CD4-positive, alpha-beta T cell treated with Interleukin-10 for 1 hour (primary cell): ENCODE data around the gene TEKTIP1.
"Not testable (repeated sequence)": the region's sequence is repeated elsewhere in the genome, so short reads cannot be mapped to it uniquely, and the experiment has no call there.

Experiments
- DNase-seq: peaks from one replicate; pipeline ENCODE4 v3.0.0-alpha.2; 2020

The TEKTIP1 gene

GRCh38 chr19:3563709-3564524 lies 24.9 kb downstream of the TEKTIP1 start:
- DNase-seq: no peak

- DNase-seq: no peak
Observed at GRCh38 chr19:3565139-3565538, 26.2 kb downstream of the TEKTIP1 start.

- DNase-seq: not testable (repeated sequence)
Observed at GRCh38 chr19:3570042-3570441, 31.1 kb downstream of the TEKTIP1 start.

DNA sequence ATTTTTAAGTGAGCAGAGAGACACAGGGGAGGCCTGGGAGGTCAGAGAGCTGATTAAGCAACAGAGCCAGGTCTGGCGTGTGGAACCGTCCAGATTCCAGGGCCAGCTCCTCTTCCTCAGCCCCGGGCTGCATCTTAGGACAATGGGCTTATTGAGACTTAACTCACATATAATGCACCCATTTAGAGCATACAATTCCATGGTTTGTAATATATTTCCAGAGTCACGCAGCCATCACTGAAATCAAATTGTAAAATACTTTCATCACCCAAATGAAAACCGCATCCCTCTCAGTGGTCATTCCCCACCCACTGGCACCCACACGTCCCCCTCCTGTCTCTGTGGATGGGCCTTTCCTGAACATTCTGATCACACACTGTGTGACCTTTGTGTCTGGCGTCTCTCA lies 31.6 kb downstream of the TEKTIP1 start:
- no peak for DNase-seq

DNA sequence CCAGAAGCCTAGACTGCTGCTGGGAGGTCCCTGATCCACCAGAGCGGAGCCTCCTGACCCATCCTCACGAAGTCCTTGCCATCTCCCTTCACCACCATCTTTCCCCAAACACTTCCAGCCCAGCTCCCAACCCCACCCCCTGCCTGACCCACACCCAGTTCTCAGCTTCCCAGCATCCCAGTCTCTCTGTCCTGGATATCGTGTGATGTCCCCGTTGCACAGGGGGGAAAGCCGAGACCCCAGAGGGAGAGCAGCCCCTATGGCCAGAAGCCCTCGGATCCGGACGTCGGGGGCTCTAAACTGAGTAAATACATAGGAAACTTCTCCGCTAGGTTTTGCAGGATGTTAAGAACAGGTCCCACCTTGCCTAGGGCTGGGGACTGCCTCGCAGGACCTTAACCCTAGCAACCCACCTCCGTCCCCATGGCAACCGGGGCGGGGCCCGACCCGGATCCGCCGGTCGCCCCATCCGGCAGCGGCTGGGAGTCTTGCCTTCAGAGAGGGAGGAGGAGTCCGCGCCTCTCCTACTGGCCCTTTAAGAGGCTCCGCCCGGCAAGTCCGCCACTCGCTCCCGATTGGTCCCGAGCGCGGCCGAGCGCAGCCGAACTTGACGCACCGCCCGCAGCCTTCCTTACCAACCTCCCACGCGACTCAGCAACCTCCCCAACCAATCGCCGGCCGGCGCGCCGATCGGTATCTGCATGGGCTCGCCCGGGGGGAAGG lies 33.3 kb downstream of the TEKTIP1 start:
- peak; percentile 99 for DNase-seq

DNA sequence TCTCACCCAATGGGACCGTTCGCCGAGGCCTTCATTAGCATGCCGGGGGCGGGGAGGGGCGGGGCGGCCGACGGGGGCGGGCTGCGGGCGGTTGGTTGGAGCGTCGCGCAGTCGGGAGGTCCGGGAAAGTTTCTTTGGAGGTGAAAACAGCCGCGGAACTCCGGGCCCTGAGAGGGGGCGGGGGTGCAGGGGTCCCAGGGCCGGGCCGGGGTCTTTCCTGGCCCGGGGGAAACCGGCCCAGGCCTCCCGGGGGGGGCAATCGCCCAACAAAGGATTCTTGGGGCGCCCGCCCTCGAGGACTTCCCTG lies 33.8 kb downstream of the TEKTIP1 start, which contains the start of gene HMG20B:
TSS of gene HMG20B (plus strand) at position 90 of the 307 bp plus-strand sequence. CDS start 366 bp downstream, outside the sequence.
- no peak for DNase-seq

- DNase-seq: no peak
Observed at GRCh38 chr19:3573162-3573857, 34.3 kb downstream of the TEKTIP1 start.

DNA sequence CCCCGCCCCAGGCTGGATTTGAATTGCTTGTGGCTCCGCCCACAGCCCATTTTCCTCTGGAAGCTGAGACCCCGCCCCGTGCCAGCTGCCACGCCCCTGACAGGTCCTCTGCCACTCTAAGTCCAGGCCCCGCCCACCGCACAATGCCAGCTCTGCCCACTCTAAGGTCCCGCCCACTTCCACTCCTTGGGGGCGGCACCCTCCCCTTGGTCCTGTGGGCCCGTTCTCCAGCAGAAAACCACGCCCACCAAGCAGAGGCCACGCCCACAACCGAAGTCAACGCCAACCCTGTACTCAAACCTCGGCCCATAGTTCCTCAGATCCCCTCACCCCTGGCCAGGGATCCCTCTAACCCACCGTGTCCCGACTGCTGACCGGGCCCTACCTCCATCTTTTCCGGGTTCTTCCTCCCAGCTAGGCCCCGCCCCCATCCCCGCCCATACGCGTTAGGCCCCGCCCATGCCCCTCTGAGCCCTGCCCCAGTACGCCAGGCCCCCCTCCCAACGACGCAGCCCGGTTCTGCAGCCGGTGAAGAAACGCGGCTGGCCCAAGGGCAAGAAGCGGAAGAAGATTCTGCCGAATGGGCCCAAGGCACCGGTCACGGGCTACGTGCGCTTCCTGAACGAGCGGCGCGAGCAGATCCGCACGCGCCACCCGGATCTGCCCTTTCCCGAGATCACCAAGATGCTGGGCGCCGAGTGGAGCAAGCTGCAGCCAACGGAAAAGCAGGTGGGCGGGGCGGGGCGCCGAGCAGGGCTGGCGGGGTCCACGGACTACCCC lies 35.1 kb downstream of the TEKTIP1 start:
- peak; percentile 88 for DNase-seq

GRCh38 chr19:3575260-3575741 lies 36.3 kb downstream of the TEKTIP1 start:
- peak; percentile 31 for DNase-seq

- no peak for DNase-seq
Observed at GRCh38 chr19:3575949-3576673, 37.1 kb downstream of the TEKTIP1 start.

DNA sequence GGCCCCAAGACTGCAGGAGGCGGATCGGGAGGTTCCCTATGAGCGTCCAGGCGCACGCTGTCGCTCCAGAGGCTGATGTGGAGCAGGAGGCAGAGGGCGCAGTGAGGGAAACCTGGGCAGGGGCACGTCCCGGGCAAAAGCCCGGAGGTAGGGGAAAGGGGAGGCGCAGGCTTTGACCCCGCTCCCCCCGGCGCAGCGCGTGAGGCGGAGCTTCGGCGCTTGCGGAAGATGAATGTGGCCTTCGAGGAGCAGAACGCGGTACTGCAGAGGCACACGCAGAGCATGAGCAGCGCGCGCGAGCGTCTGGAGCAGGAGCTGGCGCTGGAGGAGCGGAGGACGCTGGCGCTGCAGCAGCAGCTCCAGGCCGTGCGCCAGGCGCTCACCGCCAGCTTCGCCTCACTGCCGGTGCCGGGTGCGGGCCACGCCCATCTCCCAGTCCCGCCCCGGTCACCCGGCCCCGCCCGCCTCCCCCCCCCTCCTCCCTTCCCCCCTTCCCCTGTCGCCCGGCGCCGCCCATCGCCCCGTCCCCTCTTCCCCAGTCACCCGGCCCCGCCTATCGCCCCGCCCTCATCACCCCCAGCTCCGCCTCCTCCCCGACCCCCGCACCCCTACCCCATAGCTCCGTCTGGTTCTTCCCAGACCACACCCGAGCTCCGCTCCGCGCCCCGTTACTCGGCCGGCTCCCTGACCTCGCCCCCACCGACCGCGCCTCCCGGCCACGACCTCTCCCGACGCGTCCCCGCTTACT lies 37.9 kb downstream of the TEKTIP1 start:
- no peak for DNase-seq

GRCh38 chr19:3577723-3578344 lies 38.9 kb downstream of the TEKTIP1 start:
- no peak for DNase-seq

- no peak for DNase-seq
Observed at GRCh38 chr19:3578390-3578789, 39.4 kb downstream of the TEKTIP1 start.

DNA sequence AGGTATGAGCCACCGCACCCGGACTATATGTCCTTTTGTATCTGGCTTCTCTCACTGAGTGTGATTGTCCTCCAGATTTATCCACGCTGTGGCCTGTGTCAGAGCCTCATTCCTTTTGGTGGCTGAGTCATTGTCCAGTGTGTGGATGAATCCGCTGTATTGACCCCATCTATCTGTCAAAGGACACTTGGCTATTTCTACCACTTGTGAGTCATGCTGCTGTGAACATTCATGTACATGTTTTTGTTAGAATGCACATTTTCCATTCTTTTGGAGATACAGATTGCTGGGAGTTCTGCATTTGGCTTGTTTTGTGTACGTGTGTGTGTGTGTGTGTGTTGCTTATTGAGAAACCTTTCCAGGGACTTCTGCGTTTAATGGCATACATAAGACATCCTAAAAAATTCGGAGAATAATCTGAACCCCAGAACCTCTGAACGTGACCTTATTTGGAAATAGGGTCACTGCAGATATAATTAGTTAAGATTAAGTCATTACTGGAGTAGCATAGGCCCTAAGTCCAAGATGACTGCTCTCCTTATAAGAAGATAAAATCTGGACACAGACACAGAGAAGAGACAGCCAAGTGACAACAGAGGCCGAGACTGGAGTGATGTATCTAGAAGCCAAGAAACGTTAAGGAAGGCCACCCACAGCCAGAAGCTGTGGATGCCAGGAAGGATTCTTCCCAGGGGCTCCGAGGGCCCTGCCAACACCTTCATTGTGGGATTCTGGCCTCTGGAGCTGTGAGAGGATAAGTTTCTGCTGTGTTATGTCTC lies 41.4 kb downstream of the TEKTIP1 start:
- DNase-seq: no peak

- DNase-seq: not testable (repeated sequence)
Observed at GRCh38 chr19:3581792-3582191, 42.8 kb downstream of the TEKTIP1 start.

DNA sequence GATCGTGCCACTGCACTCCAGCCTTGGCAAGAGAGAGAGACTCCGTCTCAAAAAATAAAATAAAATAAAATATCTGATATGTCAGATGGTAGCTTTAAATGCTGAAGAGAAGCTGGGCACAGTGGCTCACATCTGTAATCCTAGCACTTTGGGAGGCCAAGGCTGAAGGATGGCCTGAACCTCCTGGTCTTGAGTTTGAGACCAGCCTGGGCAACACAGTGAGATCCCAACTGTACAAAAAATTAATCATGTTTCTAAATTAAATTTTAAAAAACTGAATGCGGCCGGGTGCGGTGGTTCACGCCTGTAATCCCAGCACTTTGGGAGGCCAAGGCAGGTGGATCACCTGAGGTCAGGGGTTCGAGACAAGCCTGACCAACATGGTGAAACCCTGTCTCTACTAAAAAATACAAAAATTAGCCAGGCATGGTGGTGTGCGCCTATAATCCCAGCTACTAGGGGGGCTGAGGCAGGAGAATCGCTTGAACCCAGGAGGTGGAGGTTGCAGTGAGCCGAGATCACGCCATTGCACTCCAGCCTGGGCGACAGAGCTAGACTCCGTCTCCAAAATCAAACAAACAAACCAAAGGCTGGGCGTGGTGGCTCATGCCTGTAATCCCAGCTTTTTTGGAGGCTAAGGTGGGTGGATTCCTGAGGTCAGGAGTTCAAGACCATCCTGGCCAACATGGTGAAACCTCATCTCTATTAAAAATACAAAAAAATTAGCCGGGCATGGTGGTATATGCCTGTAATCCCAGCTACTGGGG lies 45.2 kb downstream of the TEKTIP1 start:
- DNase-seq: not testable (repeated sequence)

- no peak for DNase-seq
Observed at GRCh38 chr19:3585301-3586126, 46.5 kb downstream of the TEKTIP1 start, which contains the start of gene GIPC3. Gene GIPC3 (plus strand): TSS chr19:3585478. CDS start chr19:3585598, 120 bp downstream.

DNA sequence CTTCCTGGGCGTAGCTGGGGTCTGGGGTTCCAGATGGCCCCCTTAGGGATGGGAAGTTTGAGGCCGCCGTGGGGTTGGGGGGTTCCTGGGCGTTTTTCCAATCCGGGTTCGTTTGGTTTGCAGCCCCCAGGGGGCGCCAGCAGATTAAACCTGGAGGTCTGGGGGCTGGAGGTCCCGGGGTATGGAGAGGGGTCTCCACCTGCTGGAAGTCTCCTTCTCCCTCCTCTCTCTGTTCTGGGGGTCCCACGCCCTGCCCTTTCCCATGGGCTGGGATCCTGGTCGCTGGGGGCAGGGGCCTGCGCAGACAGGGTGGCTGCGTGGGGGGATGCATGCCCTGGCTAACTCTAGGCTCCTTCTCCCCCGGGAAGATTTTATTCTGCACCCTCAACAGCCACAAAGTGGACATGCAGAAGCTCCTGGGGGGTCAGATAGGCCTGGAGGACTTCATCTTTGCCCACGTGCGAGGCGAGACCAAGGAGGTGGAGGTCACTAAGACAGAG lies 47.2 kb downstream of the TEKTIP1 start:
- DNase-seq: peak; percentile 40
